ENCODE measurements around the gene RGS5.

The RGS5 gene

GRCh38 chr1:163170975-163171676 lies 31.6 kb downstream of the RGS5 start:
- CTCF ChIA-PET = no interaction called here

DNA sequence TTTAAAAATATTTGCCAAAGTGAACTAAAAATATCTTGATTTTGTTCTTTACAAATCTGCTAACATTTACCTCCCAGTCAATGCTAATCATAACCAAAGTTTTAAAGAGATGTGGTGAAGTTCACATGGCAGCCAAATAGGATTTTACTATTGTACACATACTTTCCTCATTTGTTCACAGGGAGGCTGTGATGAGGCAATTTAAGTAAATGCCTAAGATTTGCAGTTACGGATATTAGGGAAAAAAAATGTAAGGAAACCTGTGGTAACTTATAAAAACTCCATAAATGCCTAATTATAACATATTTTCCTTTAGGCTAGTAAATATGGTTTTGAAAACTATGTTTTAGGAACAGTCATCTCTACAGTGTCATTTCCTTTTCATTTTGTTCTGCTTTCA lies 32.4 kb downstream of the RGS5 start:
- no peaks in the 10 kb centered on the region for H3K4me1 Mint-ChIP-seq
- DNase-seq = no peak
- H3K4me3 Mint-ChIP-seq = no peak overlapping the region
- H3K9me3 Mint-ChIP-seq = no peaks in the 10 kb centered on the region
- no peak overlapping the region for H3K27ac Mint-ChIP-seq
- no peaks in the 10 kb centered on the region for H3K36me3 Mint-ChIP-seq
- CTCF ChIA-PET = no interaction called here
- peaks cover 9% of the 10 kb centered on the region for H3K27me3 Mint-ChIP-seq

More at GRCh38 chr1:163170975-163171676, 31.6 kb downstream of the RGS5 start:
- no peaks in the 10 kb centered on the region for H3K4me1 Mint-ChIP-seq
- no peak for DNase-seq
- H3K9me3 Mint-ChIP-seq = no peaks in the 10 kb centered on the region
- H3K27me3 Mint-ChIP-seq = peaks cover 9% of the 10 kb centered on the region
- H3K36me3 Mint-ChIP-seq = no peaks in the 10 kb centered on the region
- no peak overlapping the region for H3K4me3 Mint-ChIP-seq
- H3K27ac Mint-ChIP-seq = no peak overlapping the region

- peaks cover 4% of the 10 kb centered on the region for H3K27me3 Mint-ChIP-seq
- no peaks in the 10 kb centered on the region for H3K36me3 Mint-ChIP-seq
- no peak for DNase-seq
- no peaks in the 10 kb centered on the region for H3K9me3 Mint-ChIP-seq
- CTCF ChIA-PET = interaction anchor here (0.9 kb wide), 1 partner anchor 316 kb away, joined by 3 read pairs; no protein-coding TSS in a partner anchor
- no peaks in the 10 kb centered on the region for H3K4me1 Mint-ChIP-seq
- no peak overlapping the region for H3K27ac Mint-ChIP-seq
- no peak overlapping the region for H3K4me3 Mint-ChIP-seq
These were observed 33.2 kb downstream of the RGS5 start for GRCh38 chr1:163169553-163169952.

GRCh38 chr1:163168053-163168452 lies 34.7 kb downstream of the RGS5 start:
- H3K27ac Mint-ChIP-seq = no peak overlapping the region
- no peak overlapping the region for H3K4me3 Mint-ChIP-seq
- DNase-seq = no peak
- no peaks in the 10 kb centered on the region for H3K36me3 Mint-ChIP-seq
- peaks cover 4% of the 10 kb centered on the region for H3K27me3 Mint-ChIP-seq
- no peaks in the 10 kb centered on the region for H3K4me1 Mint-ChIP-seq
- H3K9me3 Mint-ChIP-seq = no peaks in the 10 kb centered on the region
- CTCF ChIA-PET = interaction anchor here (1.2 kb wide), 1 partner anchor 320 kb away, joined by 3 read pairs; no protein-coding TSS in a partner anchor

- CTCF ChIA-PET = interaction anchor here (1.2 to 1.5 kb wide), 2 partner anchors 319 to 320 kb away, joined by 3 read pairs; no protein-coding TSS in a partner anchor
These were observed 35.7 kb downstream of the RGS5 start for GRCh38 chr1:163166886-163167555.

GRCh38 chr1:163165119-163165518 lies 37.6 kb downstream of the RGS5 start:
- Mint-ChIP-seq H3K36me3 (no peaks in the 10 kb centered on the region), H3K9me3 (no peaks in the 10 kb centered on the region), H3K4me3 (no peak overlapping the region), H3K4me1 (no peaks in the 10 kb centered on the region), H3K27ac (no peak overlapping the region), H3K27me3 (no peaks in the 10 kb centered on the region)
- CTCF ChIA-PET = no interaction called here
- DNase-seq = no peak

More at GRCh38 chr1:163166886-163167555, 35.7 kb downstream of the RGS5 start:
- Mint-ChIP-seq H3K4me3 (no peak overlapping the region), H3K4me1 (no peaks in the 10 kb centered on the region), H3K9me3 (no peaks in the 10 kb centered on the region), H3K36me3 (no peaks in the 10 kb centered on the region), H3K27me3 (peaks cover 4% of the 10 kb centered on the region), H3K27ac (no peak overlapping the region)
- no peak for DNase-seq

DNA sequence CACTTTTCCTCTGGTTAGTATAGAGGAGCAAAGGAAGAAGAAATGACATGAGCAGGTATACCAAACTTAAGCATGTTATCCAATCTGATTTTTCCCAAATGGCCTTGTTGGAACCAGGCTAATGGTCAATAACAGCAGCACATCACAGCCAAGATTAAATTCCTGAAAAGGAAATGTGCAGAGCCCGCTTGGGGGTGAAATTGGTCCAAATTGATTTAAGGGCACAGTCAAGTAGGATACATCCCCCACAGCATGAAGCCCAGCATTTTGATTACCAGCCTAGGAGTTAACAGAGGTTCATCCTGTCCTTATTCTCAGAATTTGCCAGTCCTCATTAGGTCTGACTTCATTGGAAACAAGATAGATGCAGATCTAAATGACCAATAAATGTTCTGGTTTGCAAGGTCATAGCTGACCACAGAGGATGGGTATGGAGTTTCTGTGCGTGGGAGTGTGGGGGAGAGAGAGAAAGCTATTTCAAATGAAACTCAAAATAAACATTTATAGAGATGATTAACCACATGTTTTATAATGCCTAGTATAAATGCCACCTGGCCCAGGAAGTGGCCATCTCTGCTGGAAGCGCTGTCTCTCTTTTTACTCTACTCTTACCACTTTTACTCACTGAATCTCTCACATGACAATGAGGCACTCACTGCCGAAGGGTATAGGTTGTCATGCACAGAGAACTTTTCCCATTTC lies 38.7 kb downstream of the RGS5 start:
- CTCF ChIA-PET = no interaction called here
- Mint-ChIP-seq H3K27ac (no peak overlapping the region), H3K4me1 (no peaks in the 10 kb centered on the region)

GRCh38 chr1:163163163-163163562 lies 39.6 kb downstream of the RGS5 start:
- no peaks in the 10 kb centered on the region for H3K9me3 Mint-ChIP-seq
- no peaks in the 10 kb centered on the region for H3K27me3 Mint-ChIP-seq
- no peak for DNase-seq
- no peaks in the 10 kb centered on the region for H3K36me3 Mint-ChIP-seq
- no peaks in the 10 kb centered on the region for H3K4me1 Mint-ChIP-seq
- H3K27ac Mint-ChIP-seq = no peak overlapping the region
- CTCF ChIA-PET = interaction anchor here (1.2 kb wide), 1 partner anchor 12 kb away, joined by 4 read pairs; no protein-coding TSS in a partner anchor
- no peak overlapping the region for H3K4me3 Mint-ChIP-seq

More for the DNA sequence above, 38.7 kb downstream of the RGS5 start:
- H3K27me3 Mint-ChIP-seq = no peaks in the 10 kb centered on the region
- H3K9me3 Mint-ChIP-seq = no peaks in the 10 kb centered on the region
- H3K36me3 Mint-ChIP-seq = no peaks in the 10 kb centered on the region
- no peak overlapping the region for H3K4me3 Mint-ChIP-seq
- DNase-seq = no peak

DNA sequence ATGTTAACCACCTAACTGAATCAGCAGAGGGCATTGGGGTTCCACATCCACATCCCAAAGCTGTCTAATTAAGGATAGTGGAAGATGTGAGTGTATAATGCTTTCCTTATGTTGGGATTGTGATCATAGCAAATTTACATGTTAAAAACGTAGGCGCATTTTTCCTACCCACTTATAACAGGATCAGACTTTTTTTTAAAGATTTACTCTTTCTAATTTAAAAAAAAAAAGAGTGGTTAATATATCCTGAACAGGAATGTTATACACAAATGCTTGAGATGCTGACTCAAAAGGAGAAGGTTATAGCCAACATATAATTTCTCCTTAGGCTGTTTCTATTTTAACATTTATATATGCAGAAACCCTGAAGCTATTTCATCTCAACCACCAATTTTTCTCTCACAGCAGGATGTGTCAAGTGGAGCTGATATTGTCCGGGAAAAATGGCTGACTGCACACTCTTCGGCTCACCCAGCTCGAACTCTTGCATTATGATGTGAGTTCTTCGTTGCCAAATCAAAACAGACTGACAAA lies 40.3 kb downstream of the RGS5 start:
- H3K27ac Mint-ChIP-seq = no peak overlapping the region
- H3K4me1 Mint-ChIP-seq = no peaks in the 10 kb centered on the region
- H3K9me3 Mint-ChIP-seq = peaks cover 2% of the 10 kb centered on the region
- no peaks in the 10 kb centered on the region for H3K36me3 Mint-ChIP-seq
- CTCF ChIA-PET = interaction anchor here (0.7 to 1.2 kb wide), 3 partner anchors 13 to 183 kb away, joined by 3 to 4 read pairs (median 3); no protein-coding TSS in a partner anchor
- no peak overlapping the region for H3K4me3 Mint-ChIP-seq
- no peak for DNase-seq
- H3K27me3 Mint-ChIP-seq = no peaks in the 10 kb centered on the region

DNA sequence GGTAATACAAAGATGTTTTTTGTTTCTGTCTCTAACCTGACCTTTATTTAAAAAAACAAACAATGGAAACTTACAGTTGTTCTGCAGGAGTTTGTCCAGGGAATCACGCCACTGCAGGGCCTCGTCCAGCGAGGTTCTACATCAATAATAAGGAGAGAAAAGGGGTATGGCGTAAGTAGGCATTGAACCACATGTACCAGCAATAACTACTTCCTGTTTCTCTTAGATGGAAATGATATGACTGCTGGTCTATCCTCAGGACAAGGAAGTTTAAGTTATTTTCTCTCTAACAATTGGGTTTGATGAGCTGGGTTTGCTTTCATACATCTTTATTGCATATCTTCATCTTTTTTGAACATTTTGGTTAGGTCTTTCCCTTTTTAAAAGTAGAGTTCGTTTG lies 40.9 kb downstream of the RGS5 start:
- Mint-ChIP-seq H3K4me3 (no peak overlapping the region), H3K9me3 (peaks cover 2% of the 10 kb centered on the region), H3K27me3 (no peaks in the 10 kb centered on the region), H3K4me1 (no peaks in the 10 kb centered on the region), H3K27ac (no peak overlapping the region), H3K36me3 (no peaks in the 10 kb centered on the region)
- CTCF ChIA-PET = interaction anchor here (0.8 to 1.2 kb wide), 2 partner anchors 13 to 27 kb away, joined by 3 to 4 read pairs; no protein-coding TSS in a partner anchor
- no peak for DNase-seq

DNA sequence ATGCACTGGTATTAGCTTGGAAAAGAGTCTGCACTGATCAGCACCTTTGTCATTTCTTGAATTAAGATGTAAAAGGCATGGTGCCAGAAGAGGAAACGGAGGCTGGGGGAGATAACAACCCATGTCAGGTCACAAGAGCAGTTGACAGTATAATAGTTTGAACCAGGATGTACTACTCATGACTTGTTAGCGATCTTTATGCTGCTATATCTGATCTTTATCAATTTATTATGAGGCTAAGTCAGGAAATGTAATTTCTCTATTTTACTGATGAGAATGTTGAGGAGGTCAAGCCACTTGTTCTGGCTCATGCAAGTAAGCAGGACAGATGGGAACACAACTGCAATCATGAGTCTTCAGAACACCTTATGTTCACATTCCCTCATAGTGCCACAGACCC lies 41.4 kb downstream of the RGS5 start:
- no peaks in the 10 kb centered on the region for H3K4me1 Mint-ChIP-seq
- H3K9me3 Mint-ChIP-seq = peaks cover 2% of the 10 kb centered on the region
- H3K36me3 Mint-ChIP-seq = no peaks in the 10 kb centered on the region
- H3K4me3 Mint-ChIP-seq = no peak overlapping the region
- CTCF ChIA-PET = no interaction called here
- H3K27me3 Mint-ChIP-seq = no peaks in the 10 kb centered on the region
- no peak for DNase-seq
- H3K27ac Mint-ChIP-seq = no peak overlapping the region

GRCh38 chr1:163155606-163156005 lies 47.1 kb downstream of the RGS5 start:
- CTCF ChIA-PET = no interaction called here
- DNase-seq = no peak
- H3K36me3 Mint-ChIP-seq = no peaks in the 10 kb centered on the region
- H3K27ac Mint-ChIP-seq = no peak overlapping the region
- H3K9me3 Mint-ChIP-seq = peaks cover 2% of the 10 kb centered on the region
- H3K27me3 Mint-ChIP-seq = no peaks in the 10 kb centered on the region
- H3K4me3 Mint-ChIP-seq = no peak overlapping the region
- H3K4me1 Mint-ChIP-seq = no peaks in the 10 kb centered on the region

DNA sequence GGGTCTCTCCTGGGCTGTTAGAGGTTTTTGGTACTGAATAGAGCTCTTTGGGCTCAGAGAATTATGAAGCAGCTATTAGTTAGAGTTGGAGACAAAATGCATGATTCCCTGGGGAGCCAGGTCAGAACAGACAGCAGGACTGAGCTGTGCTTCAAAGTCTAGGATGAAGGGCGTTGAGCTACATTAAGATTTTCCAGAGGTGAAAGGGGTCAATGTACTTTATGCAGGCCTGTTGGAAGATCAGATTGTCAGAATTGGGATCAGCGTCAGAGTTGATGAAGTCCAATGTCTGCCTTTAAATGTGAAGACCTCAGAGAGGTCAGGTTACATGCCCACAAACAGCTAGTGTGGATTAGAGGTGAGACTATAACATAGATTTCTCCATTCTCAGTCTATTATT lies 53.8 kb downstream of the RGS5 start:
- Mint-ChIP-seq H3K4me3 (no peak overlapping the region), H3K27me3 (no peaks in the 10 kb centered on the region), H3K9me3 (no peaks in the 10 kb centered on the region), H3K4me1 (no peaks in the 10 kb centered on the region), H3K36me3 (no peaks in the 10 kb centered on the region), H3K27ac (no peak overlapping the region)
- DNase-seq = no peak
- CTCF ChIA-PET = no interaction called here

DNA sequence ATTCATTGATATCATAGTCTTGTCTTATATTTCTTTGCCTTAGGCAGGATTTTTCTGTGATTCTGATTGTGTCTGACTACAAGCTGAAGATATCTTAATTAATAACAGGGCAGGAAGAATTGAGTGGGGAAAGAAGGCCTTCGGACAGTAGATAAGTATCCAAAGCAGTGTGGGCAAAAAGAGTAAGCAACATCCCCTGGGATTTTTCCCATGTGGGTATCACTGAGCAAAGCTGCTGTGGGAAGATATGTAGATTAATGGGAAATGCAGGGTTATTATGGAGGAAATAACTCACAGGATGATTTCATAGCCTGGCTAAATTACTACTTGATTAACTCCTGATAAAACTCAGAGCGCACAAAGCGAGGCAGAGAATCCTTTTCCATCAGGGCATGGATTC lies 55.7 kb downstream of the RGS5 start:
- Mint-ChIP-seq H3K4me3 (no peak overlapping the region), H3K27me3 (no peaks in the 10 kb centered on the region), H3K9me3 (no peaks in the 10 kb centered on the region), H3K4me1 (no peaks in the 10 kb centered on the region), H3K27ac (no peak overlapping the region), H3K36me3 (no peaks in the 10 kb centered on the region)
- DNase-seq = no peak
- CTCF ChIA-PET = no interaction called here

Measured in activated naive CD4-positive, alpha-beta T cell treated with anti-CD3 and anti-CD28 coated beads, Interleukin-2, amount 10 ng/mL, durations not matched to agents 7 days and 5 days (primary cell).